Measurements from ENCODE around the gene SEC14L5.

Gene SEC14L5

DNA sequence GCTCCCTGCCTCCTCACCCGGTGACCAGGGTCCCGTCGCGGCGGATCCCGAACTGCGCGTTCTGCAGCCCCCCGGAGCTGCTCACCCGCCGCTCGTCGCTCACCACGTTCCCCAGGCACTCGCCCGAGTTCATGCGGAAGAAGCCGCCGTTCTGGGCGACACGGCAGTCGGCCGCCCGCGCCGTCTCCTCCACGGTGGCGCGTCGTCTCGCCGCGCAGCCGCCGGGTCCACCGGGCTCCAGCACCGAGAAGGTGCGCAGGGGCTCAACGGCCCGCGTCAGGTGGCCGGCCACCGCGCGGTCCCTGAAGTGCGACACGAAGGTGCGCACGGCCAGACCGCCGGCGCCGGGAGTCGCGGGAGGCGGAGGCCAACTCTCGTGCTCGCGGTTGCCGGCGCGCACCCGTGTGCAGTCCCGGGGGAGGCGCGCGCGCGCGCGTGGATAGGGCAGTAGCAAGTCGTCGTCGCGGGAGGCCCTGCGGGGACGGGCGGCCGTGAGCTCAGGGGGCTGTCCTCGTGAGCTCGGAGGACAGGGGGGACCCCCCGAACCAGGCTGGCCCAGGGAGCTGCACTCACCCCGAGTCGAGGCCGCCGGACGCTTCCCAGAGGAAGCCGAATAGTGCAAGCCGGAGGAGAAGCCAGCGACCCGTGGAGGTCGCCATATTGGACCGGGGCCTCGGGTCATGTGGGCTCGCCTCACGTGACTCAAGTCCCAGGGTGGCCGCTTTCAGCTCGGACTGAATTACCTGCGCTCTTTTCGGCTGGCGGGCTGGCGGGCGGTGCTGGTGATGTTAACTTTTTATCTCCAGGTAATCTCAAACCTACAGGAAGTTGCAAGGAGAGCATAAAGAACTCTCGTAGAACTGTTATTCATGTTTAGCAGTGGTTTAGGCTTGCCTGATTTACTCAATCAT, 75.4 kb downstream of the SEC14L5 start, which contains the start of gene NAGPA (continued):
- TF ChIP-seq ZNF18 (tag by site-specific recombination; IDR thresholded peaks at IDR 0.05) (no peak), ZNF658 (tag by site-specific recombination; IDR thresholded peaks at IDR 0.05) (0 out of 2 replicates have a peak, but pooled peaks have one; percentile 67), ZNF561 (tag by site-specific recombination; IDR thresholded peaks at IDR 0.05; ENCODE audit: borderline replicate concordance) (peak; percentile 100), ZEB2 (tag by site-specific recombination; IDR thresholded peaks at IDR 0.05) (peak; percentile 75), ZNF16 (tag by site-specific recombination; IDR thresholded peaks at IDR 0.05; ENCODE audit: low read depth) (no peak), ZNF660 (tag by site-specific recombination; IDR thresholded peaks at IDR 0.05) (peak; percentile 78), ZNF140 (tag by site-specific recombination; IDR thresholded peaks at IDR 0.05) (no peak), KLF16 (tag by site-specific recombination; IDR thresholded peaks at IDR 0.05) (peak; percentile 76), ZSCAN23 (tag by site-specific recombination; IDR thresholded peaks at IDR 0.05) (0 out of 2 replicates have a peak, but pooled peaks have one; percentile 47), ZNF248 (tag by site-specific recombination; IDR thresholded peaks at IDR 0.05) (no peak), KLF10 (tag by site-specific recombination; IDR thresholded peaks at IDR 0.05) (peak; percentile 60; the same call in 1 of the 2 replicates), SALL2 (tag by site-specific recombination; IDR thresholded peaks at IDR 0.05; ENCODE audit: borderline replicate concordance) (0 out of 2 replicates have a peak, but pooled peaks have one; percentile 53), ZBTB20 (tag by site-specific recombination; IDR thresholded peaks at IDR 0.05) (peak; percentile 36; the same call in 1 of the 2 replicates), KLF9 (tag by site-specific recombination; IDR thresholded peaks at IDR 0.05; ENCODE audit: low read depth) (0 out of 2 replicates have a peak, but pooled peaks have one; percentile 22), ZBTB21 (tag by site-specific recombination; IDR thresholded peaks at IDR 0.05) (peak; percentile 29; the same call in 1 of the 2 replicates), ZNF785 (tag by site-specific recombination; IDR thresholded peaks at IDR 0.05) (no peak), ZNF777 (tag by site-specific recombination; IDR thresholded peaks at IDR 0.05; ENCODE audit: borderline replicate concordance) (peak; percentile 18; the same call in 1 of the 2 replicates), BCL11A (tag by site-specific recombination; IDR thresholded peaks at IDR 0.05; ENCODE audit: low read depth) (no peak), ZNF623 (tag by site-specific recombination; IDR thresholded peaks at IDR 0.05) (peak; percentile 39; the same call in 1 of the 2 replicates), ZNF391 (tag by site-specific recombination; IDR thresholded peaks at IDR 0.05; ENCODE audit: borderline replicate concordance, low read depth) (peak; percentile 78; the same call in 1 of the 2 replicates)
- TF ChIP-seq, protein P1, sequence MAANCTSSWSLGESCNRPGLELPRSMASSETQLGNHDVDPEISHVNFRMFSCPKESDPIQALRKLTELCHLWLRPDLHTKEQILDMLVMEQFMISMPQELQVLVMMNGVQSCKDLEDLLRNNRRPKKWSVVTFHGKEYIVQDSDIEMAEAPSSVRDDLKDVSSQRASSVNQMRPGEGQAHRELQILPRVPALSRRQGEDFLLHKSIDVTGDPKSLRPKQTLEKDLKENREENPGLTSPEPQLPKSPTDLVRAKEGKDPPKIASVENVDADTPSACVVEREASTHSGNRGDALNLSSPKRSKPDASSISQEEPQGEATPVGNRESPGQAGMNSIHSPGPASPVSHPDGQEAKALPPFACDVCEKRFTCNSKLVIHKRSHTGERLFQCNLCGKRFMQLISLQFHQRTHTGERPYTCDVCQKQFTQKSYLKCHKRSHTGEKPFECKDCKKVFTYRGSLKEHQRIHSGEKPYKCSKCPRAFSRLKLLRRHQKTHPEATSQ (tag by site-specific recombination; IDR thresholded peaks at IDR 0.05): peak; percentile 50; the same call in 1 of the 2 replicates
- TF ChIP-seq, protein P2, sequence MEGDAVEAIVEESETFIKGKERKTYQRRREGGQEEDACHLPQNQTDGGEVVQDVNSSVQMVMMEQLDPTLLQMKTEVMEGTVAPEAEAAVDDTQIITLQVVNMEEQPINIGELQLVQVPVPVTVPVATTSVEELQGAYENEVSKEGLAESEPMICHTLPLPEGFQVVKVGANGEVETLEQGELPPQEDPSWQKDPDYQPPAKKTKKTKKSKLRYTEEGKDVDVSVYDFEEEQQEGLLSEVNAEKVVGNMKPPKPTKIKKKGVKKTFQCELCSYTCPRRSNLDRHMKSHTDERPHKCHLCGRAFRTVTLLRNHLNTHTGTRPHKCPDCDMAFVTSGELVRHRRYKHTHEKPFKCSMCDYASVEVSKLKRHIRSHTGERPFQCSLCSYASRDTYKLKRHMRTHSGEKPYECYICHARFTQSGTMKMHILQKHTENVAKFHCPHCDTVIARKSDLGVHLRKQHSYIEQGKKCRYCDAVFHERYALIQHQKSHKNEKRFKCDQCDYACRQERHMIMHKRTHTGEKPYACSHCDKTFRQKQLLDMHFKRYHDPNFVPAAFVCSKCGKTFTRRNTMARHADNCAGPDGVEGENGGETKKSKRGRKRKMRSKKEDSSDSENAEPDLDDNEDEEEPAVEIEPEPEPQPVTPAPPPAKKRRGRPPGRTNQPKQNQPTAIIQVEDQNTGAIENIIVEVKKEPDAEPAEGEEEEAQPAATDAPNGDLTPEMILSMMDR (tag by site-specific recombination; IDR thresholded peaks at IDR 0.05): no peak
- TF ChIP-seq, protein P3, sequence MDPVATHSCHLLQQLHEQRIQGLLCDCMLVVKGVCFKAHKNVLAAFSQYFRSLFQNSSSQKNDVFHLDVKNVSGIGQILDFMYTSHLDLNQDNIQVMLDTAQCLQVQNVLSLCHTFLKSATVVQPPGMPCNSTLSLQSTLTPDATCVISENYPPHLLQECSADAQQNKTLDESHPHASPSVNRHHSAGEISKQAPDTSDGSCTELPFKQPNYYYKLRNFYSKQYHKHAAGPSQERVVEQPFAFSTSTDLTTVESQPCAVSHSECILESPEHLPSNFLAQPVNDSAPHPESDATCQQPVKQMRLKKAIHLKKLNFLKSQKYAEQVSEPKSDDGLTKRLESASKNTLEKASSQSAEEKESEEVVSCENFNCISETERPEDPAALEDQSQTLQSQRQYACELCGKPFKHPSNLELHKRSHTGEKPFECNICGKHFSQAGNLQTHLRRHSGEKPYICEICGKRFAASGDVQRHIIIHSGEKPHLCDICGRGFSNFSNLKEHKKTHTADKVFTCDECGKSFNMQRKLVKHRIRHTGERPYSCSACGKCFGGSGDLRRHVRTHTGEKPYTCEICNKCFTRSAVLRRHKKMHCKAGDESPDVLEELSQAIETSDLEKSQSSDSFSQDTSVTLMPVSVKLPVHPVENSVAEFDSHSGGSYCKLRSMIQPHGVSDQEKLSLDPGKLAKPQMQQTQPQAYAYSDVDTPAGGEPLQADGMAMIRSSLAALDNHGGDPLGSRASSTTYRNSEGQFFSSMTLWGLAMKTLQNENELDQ (tag by site-specific recombination; IDR thresholded peaks at IDR 0.05; ENCODE audit: low read depth): no peak
- TF ChIP-seq, protein P4, sequence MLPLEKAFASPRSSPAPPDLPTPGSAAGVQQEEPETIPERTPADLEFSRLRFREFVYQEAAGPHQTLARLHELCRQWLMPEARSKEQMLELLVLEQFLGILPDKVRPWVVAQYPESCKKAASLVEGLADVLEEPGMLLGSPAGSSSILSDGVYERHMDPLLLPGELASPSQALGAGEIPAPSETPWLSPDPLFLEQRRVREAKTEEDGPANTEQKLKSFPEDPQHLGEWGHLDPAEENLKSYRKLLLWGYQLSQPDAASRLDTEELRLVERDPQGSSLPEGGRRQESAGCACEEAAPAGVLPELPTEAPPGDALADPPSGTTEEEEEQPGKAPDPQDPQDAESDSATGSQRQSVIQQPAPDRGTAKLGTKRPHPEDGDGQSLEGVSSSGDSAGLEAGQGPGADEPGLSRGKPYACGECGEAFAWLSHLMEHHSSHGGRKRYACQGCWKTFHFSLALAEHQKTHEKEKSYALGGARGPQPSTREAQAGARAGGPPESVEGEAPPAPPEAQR (tag by site-specific recombination; IDR thresholded peaks at IDR 0.05): no peak
- TF ChIP-seq, protein P5, sequence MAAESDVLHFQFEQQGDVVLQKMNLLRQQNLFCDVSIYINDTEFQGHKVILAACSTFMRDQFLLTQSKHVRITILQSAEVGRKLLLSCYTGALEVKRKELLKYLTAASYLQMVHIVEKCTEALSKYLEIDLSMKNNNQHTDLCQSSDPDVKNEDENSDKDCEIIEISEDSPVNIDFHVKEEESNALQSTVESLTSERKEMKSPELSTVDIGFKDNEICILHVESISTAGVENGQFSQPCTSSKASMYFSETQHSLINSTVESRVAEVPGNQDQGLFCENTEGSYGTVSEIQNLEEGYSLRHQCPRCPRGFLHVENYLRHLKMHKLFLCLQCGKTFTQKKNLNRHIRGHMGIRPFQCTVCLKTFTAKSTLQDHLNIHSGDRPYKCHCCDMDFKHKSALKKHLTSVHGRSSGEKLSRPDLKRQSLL (tag by site-specific recombination; IDR thresholded peaks at IDR 0.05): no peak
- TF ChIP-seq, protein P6, sequence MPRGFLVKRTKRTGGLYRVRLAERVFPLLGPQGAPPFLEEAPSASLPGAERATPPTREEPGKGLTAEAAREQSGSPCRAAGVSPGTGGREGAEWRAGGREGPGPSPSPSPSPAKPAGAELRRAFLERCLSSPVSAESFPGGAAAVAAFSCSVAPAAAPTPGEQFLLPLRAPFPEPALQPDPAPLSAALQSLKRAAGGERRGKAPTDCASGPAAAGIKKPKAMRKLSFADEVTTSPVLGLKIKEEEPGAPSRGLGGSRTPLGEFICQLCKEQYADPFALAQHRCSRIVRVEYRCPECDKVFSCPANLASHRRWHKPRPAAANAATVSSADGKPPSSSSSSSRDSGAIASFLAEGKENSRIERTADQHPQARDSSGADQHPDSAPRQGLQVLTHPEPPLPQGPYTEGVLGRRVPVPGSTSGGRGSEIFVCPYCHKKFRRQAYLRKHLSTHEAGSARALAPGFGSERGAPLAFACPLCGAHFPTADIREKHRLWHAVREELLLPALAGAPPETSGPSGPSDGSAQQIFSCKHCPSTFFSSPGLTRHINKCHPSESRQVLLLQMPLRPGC (tag by site-specific recombination; IDR thresholded peaks at IDR 0.05): peak; percentile 68

Measured in HEK293 (cell line).